ENCODE results near the gene PGM5.

Gene PGM5

DNA sequence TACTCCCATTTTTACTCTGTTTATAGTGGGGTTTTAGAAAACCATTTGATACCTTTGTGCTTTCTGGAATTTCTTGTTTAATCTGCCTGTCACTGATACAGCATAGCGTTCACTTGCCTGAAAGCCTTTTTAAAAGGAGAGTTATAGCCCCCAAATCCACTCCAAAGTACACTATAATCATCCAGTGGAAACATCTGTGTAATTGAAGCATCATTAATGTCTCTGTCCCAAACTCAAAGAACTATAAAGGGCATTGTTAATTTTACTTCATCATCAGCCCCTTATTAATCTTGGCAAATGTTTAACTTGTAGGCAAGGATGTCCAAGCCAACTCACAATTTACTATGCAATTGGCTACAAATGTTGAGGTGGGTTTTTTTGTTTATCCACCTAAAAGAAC, 120.0 kb downstream of the PGM5 start:
- H3K4me1 Mint-ChIP-seq (ENCODE audit: low read depth): no peaks in the 10 kb centered on the region
- no peak overlapping the region for H3K27ac Mint-ChIP-seq
- intact Hi-C loops (cut with micrococcal nuclease): no loop called here

GRCh38 chr9:68476847-68477246, 120.4 kb downstream of the PGM5 start:
- Mint-ChIP-seq H3K36me3 (ENCODE audit: low read depth) (no peaks in the 10 kb centered on the region), H3K4me3 (no peak overlapping the region), H3K9me3 (no peaks in the 10 kb centered on the region), H3K27ac (no peak overlapping the region), H3K4me1 (ENCODE audit: low read depth) (no peaks in the 10 kb centered on the region), H3K27me3 (no peaks in the 10 kb centered on the region)
- intact Hi-C loops (cut with micrococcal nuclease): no loop called here

More for the DNA sequence above, 120.0 kb downstream of the PGM5 start:
- Mint-ChIP-seq H3K27me3 (no peaks in the 10 kb centered on the region), H3K9me3 (no peaks in the 10 kb centered on the region), H3K4me3 (no peak overlapping the region), H3K36me3 (ENCODE audit: low read depth) (no peaks in the 10 kb centered on the region)

GRCh38 chr9:68480807-68481206, 124.4 kb downstream of the PGM5 start:
- H3K4me1 Mint-ChIP-seq (ENCODE audit: low read depth): peaks cover 7% of the 10 kb centered on the region
- H3K27ac Mint-ChIP-seq: no peak overlapping the region
- peaks cover 11% of the 10 kb centered on the region for H3K9me3 Mint-ChIP-seq
- H3K27me3 Mint-ChIP-seq: no peaks in the 10 kb centered on the region
- no peaks in the 10 kb centered on the region for H3K36me3 Mint-ChIP-seq (ENCODE audit: low read depth)
- intact Hi-C loops (cut with micrococcal nuclease): no loop called here
- no peak overlapping the region for H3K4me3 Mint-ChIP-seq

DNA sequence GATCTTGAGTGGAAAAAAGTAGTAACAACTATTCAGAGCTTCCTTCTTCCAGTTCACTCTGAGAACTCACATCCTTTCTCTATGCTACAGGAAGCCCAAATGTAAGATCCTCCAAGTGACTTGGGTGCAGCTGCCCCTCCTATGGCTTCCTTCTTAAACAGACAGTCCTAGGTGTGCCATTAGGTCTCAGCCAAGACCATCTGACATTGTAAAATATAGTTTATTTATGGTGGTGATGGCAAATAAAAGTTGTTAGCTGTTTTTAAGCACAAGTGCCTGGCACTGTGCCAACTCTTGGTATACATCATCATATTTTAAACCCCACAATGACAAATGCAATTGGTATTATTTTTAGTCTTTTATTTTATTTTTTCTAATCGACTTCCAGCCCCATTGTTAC, 126.1 kb downstream of the PGM5 start:
- intact Hi-C loops (cut with micrococcal nuclease): no loop called here
- H3K27me3 Mint-ChIP-seq: no peaks in the 10 kb centered on the region
- no peak overlapping the region for H3K27ac Mint-ChIP-seq
- H3K9me3 Mint-ChIP-seq: peaks cover 27% of the 10 kb centered on the region
- no peaks in the 10 kb centered on the region for H3K36me3 Mint-ChIP-seq (ENCODE audit: low read depth)
- peaks cover 7% of the 10 kb centered on the region for H3K4me1 Mint-ChIP-seq (ENCODE audit: low read depth)
- no peak overlapping the region for H3K4me3 Mint-ChIP-seq

- no peak overlapping the region for H3K4me3 Mint-ChIP-seq
- H3K27ac Mint-ChIP-seq: no peak overlapping the region
- peaks cover 27% of the 10 kb centered on the region for H3K9me3 Mint-ChIP-seq
- intact Hi-C loops (cut with micrococcal nuclease): no loop called here
- peaks cover 7% of the 10 kb centered on the region for H3K4me1 Mint-ChIP-seq (ENCODE audit: low read depth)
- peaks cover 3% of the 10 kb centered on the region for H3K27me3 Mint-ChIP-seq
- no peaks in the 10 kb centered on the region for H3K36me3 Mint-ChIP-seq (ENCODE audit: low read depth)
These were observed 131.7 kb downstream of the PGM5 start for GRCh38 chr9:68488126-68488525.

DNA sequence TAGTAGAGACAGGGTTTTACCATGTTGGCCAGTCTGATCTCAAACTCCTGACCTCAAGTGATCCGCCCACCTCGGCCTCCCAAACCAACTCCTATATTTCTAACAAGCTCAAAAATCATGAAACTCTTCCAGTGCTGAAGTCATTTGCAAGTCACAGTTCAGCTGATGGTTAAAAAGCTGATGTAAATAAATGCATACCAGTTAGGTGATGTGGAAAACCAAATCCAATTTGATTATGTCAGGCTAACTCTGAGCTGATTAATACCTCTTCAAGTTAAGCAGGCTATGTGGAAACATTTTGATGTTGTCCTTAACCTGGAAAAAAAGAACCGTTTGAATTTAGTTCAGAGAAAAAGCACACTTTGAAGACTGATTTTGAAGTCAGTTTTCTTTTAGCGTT, 133.2 kb downstream of the PGM5 start:
- Mint-ChIP-seq H3K4me3 (no peak overlapping the region), H3K36me3 (ENCODE audit: low read depth) (no peaks in the 10 kb centered on the region), H3K27me3 (peaks cover 3% of the 10 kb centered on the region), H3K9me3 (peaks cover 27% of the 10 kb centered on the region), H3K4me1 (ENCODE audit: low read depth) (no peaks in the 10 kb centered on the region), H3K27ac (no peak overlapping the region)
- intact Hi-C loops (cut with micrococcal nuclease): no loop called here

GRCh38 chr9:68492806-68493205, 136.4 kb downstream of the PGM5 start:
- no peak overlapping the region for H3K27ac Mint-ChIP-seq
- no peaks in the 10 kb centered on the region for H3K36me3 Mint-ChIP-seq (ENCODE audit: low read depth)
- H3K9me3 Mint-ChIP-seq: no peaks in the 10 kb centered on the region
- H3K4me1 Mint-ChIP-seq (ENCODE audit: low read depth): no peaks in the 10 kb centered on the region
- peaks cover 3% of the 10 kb centered on the region for H3K27me3 Mint-ChIP-seq
- intact Hi-C loops (cut with micrococcal nuclease): no loop called here
- H3K4me3 Mint-ChIP-seq: no peak overlapping the region

- Mint-ChIP-seq H3K4me1 (ENCODE audit: low read depth) (no peaks in the 10 kb centered on the region), H3K36me3 (ENCODE audit: low read depth) (no peaks in the 10 kb centered on the region), H3K9me3 (no peaks in the 10 kb centered on the region), H3K27ac (no peak overlapping the region), H3K27me3 (peaks cover 3% of the 10 kb centered on the region), H3K4me3 (no peak overlapping the region)
- intact Hi-C loops (cut with micrococcal nuclease): no loop called here
These were observed 137.1 kb downstream of the PGM5 start for GRCh38 chr9:68493541-68493940.

- Mint-ChIP-seq H3K27ac (no peak overlapping the region), H3K9me3 (no peaks in the 10 kb centered on the region), H3K36me3 (ENCODE audit: low read depth) (no peaks in the 10 kb centered on the region), H3K4me1 (ENCODE audit: low read depth) (no peaks in the 10 kb centered on the region), H3K4me3 (no peak overlapping the region), H3K27me3 (peaks cover 3% of the 10 kb centered on the region)
- intact Hi-C loops (cut with micrococcal nuclease): no loop called here
These were observed 137.7 kb downstream of the PGM5 start for GRCh38 chr9:68493958-68494577.

GRCh38 chr9:68495247-68495646, 138.8 kb downstream of the PGM5 start:
- Mint-ChIP-seq H3K9me3 (no peaks in the 10 kb centered on the region), H3K36me3 (ENCODE audit: low read depth) (no peaks in the 10 kb centered on the region), H3K27ac (no peak overlapping the region), H3K4me3 (no peak overlapping the region), H3K27me3 (peaks cover 3% of the 10 kb centered on the region), H3K4me1 (ENCODE audit: low read depth) (no peaks in the 10 kb centered on the region)
- intact Hi-C loops (cut with micrococcal nuclease): loop anchor here (5.0 kb wide), 1 partner anchor 48 kb away; no protein-coding TSS in a partner anchor

DNA sequence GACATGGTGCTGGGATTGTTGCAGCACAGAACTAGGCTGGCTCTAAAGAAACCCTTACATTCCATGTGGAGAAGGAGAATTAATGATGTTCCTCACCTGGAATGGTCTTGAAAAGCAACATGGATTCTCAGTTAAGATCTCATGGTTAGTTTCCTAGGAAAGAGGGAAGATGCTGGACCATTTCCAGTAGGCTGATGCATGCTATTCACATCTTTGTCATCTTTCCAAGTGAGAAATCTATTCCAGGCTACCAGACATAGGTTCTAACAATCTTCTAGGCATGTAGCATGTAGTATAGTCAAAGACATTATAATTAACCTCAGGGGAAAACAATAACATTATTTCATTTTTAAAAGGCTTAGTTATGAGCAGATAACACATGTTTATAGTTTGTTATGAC, 139.9 kb downstream of the PGM5 start:
- H3K4me1 Mint-ChIP-seq (ENCODE audit: low read depth): no peaks in the 10 kb centered on the region
- H3K27me3 Mint-ChIP-seq: peaks cover 3% of the 10 kb centered on the region
- no peaks in the 10 kb centered on the region for H3K9me3 Mint-ChIP-seq
- intact Hi-C loops (cut with micrococcal nuclease): loop anchor here (5.0 kb wide), 1 partner anchor 49 kb away; no protein-coding TSS in a partner anchor
- no peak overlapping the region for H3K27ac Mint-ChIP-seq
- no peaks in the 10 kb centered on the region for H3K36me3 Mint-ChIP-seq (ENCODE audit: low read depth)
- no peak overlapping the region for H3K4me3 Mint-ChIP-seq

DNA sequence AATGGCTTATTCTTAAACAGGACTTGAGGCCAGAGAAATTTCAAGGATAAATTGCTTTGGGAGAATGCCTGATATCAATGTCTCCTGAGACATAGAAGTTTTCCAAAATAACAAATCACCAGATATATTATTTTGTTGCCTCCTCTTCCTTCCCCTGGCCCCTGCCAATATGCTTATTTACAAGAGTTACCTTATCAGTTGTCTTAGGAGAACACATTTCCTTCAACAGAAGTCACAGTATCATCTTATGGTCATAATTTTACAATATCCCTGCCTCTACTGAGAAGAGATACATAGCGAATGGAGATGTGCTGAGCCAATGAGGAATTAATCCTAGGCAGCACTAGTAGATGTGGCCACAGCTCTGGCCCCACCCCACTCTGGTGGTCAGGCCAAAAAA, 141.2 kb downstream of the PGM5 start:
- intact Hi-C loops (cut with micrococcal nuclease): loop anchor here (5.0 kb wide), 1 partner anchor 50 kb away; no protein-coding TSS in a partner anchor
- H3K4me3 Mint-ChIP-seq: no peak overlapping the region
- H3K9me3 Mint-ChIP-seq: no peaks in the 10 kb centered on the region
- H3K4me1 Mint-ChIP-seq (ENCODE audit: low read depth): no peaks in the 10 kb centered on the region
- no peak overlapping the region for H3K27ac Mint-ChIP-seq
- no peaks in the 10 kb centered on the region for H3K36me3 Mint-ChIP-seq (ENCODE audit: low read depth)
- no peaks in the 10 kb centered on the region for H3K27me3 Mint-ChIP-seq

GRCh38 chr9:68498816-68499215, 142.4 kb downstream of the PGM5 start:
- Mint-ChIP-seq H3K4me3 (no peak overlapping the region), H3K27ac (no peak overlapping the region), H3K27me3 (no peaks in the 10 kb centered on the region), H3K9me3 (no peaks in the 10 kb centered on the region), H3K36me3 (ENCODE audit: low read depth) (no peaks in the 10 kb centered on the region), H3K4me1 (ENCODE audit: low read depth) (no peaks in the 10 kb centered on the region)
- intact Hi-C loops (cut with micrococcal nuclease): loop anchor here (5.0 kb wide), 1 partner anchor 52 kb away; no protein-coding TSS in a partner anchor

DNA sequence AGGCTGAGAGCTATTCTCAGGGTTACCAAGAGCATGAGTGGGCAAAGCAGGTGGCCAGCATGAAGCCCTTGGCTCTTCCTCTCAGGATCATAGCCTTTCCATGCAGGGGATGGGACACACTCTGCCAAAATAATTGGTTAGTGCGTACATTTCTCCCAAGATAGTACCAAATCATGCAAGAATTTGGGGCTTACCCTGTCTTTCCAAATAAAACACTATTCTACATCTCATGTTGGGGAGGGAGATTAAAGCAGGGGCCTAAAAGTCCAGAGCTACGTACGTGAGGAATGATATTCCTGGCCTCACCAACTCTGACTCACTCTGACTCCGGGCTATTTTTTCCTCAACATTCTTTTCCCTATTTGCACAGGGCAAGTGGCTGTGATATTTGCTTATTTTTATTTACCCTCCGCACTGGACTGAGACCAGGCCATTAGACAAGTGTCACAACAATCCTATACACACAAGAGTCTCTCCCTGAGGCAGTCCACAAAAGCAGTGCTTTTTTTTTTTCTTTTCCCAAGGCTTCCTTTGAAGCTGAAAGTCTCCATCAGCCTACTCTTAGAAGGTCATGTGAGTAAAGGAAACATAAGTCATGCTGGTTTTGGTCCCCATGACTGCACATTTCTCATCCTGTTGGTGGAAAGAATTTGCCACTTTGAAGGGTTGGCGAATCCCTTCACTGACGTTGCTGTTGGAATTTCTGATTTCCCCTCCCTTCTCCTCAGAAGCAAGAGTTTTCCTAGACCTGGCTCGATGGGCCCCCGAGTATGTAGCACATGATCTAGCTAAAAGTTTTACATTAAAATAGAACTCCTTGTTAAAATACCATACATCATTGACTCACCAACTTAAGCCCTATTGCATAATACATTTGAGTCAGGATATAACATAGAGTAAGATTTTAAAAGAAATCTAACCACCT, 144.3 kb downstream of the PGM5 start:
- no peaks in the 10 kb centered on the region for H3K4me1 Mint-ChIP-seq (ENCODE audit: low read depth)
- no peaks in the 10 kb centered on the region for H3K27me3 Mint-ChIP-seq

More for the DNA sequence above, 144.3 kb downstream of the PGM5 start:
- H3K27ac Mint-ChIP-seq: no peak overlapping the region
- H3K36me3 Mint-ChIP-seq (ENCODE audit: low read depth): no peaks in the 10 kb centered on the region
- intact Hi-C loops (cut with micrococcal nuclease): no loop called here
- H3K9me3 Mint-ChIP-seq: no peaks in the 10 kb centered on the region
- H3K4me3 Mint-ChIP-seq: no peak overlapping the region
